ENCODE data around the gene RNASEH2A. TPM values are rescaled to one million over a fixed set of nuclear protein-coding genes. Genes with fewer than 3 reads are reported as not detected.
"Not testable (repeated sequence)": the region's sequence is repeated elsewhere in the genome, so short reads cannot be mapped to it uniquely, and the experiment has no call there.

RNASEH2A gene
- polyA plus RNA-seq, 1 donor from 2014 or later: 28.2 TPM

DNA sequence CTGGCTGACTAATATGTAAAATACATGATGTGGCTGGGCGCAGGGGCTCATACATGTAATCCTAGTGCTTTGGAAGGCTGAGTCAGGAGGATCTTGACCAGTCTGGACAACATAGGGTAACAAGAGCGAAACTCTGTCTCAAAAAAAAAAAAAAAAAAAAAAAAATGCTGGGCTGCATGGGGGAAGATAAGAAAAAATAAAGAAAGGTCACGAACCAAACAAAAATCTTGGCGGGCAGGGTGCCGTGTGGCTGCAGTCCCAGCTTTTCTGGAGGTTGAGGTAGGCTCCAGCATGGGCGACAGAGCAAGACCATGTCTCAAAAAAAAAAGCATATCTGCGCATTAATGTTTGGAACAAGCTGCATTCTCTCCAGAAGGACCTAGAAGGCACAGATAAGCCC is 8.7 kb downstream of the RNASEH2A start:
- no peak overlapping the region for H3K9ac ChIP-seq (ENCODE audit: low read length)
- no peak overlapping the region for H3K4me3 ChIP-seq (ENCODE audit: low read length)
- no peaks in the 10 kb centered on the region for H3K27me3 ChIP-seq (ENCODE audit: insufficient read depth, low read depth, low read length)
- no peak overlapping the region for H3K27ac ChIP-seq (ENCODE audit: low read length)
- H3K36me3 ChIP-seq (ENCODE audit: insufficient read depth, low read length): no peaks in the 10 kb centered on the region
- H4K20me1 ChIP-seq (ENCODE audit: insufficient read depth): no peaks in the 10 kb centered on the region
- no peak overlapping the region for H2AFZ ChIP-seq (ENCODE audit: low read depth, low read length)
- no peaks in the 10 kb centered on the region for H3F3A ChIP-seq (ENCODE audit: insufficient read depth, low read length, poor library complexity, severe bottlenecking)
- TF ChIP-seq, protein P1, sequence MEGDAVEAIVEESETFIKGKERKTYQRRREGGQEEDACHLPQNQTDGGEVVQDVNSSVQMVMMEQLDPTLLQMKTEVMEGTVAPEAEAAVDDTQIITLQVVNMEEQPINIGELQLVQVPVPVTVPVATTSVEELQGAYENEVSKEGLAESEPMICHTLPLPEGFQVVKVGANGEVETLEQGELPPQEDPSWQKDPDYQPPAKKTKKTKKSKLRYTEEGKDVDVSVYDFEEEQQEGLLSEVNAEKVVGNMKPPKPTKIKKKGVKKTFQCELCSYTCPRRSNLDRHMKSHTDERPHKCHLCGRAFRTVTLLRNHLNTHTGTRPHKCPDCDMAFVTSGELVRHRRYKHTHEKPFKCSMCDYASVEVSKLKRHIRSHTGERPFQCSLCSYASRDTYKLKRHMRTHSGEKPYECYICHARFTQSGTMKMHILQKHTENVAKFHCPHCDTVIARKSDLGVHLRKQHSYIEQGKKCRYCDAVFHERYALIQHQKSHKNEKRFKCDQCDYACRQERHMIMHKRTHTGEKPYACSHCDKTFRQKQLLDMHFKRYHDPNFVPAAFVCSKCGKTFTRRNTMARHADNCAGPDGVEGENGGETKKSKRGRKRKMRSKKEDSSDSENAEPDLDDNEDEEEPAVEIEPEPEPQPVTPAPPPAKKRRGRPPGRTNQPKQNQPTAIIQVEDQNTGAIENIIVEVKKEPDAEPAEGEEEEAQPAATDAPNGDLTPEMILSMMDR (IDR thresholded peaks at IDR 0.05; ENCODE audit: poor library complexity, severe bottlenecking): no peak
- TF ChIP-seq MXI1 (conservative IDR thresholded peaks at IDR 0.05; ENCODE audit: poor library complexity, severe bottlenecking): no peak
- no peak for TF ChIP-seq EP300 (conservative IDR thresholded peaks at IDR 0.05; ENCODE audit: poor library complexity, severe bottlenecking)
- TF ChIP-seq EZH2 (IDR thresholded peaks at IDR 0.05; ENCODE audit: borderline replicate concordance, insufficient read depth, low read length, poor library complexity, severe bottlenecking): no peak
- no peak for TF ChIP-seq RAD21 (conservative IDR thresholded peaks at IDR 0.05)
- TF ChIP-seq SMC3 (conservative IDR thresholded peaks at IDR 0.05; ENCODE audit: poor library complexity): no peak
- TF ChIP-seq, protein P2, sequence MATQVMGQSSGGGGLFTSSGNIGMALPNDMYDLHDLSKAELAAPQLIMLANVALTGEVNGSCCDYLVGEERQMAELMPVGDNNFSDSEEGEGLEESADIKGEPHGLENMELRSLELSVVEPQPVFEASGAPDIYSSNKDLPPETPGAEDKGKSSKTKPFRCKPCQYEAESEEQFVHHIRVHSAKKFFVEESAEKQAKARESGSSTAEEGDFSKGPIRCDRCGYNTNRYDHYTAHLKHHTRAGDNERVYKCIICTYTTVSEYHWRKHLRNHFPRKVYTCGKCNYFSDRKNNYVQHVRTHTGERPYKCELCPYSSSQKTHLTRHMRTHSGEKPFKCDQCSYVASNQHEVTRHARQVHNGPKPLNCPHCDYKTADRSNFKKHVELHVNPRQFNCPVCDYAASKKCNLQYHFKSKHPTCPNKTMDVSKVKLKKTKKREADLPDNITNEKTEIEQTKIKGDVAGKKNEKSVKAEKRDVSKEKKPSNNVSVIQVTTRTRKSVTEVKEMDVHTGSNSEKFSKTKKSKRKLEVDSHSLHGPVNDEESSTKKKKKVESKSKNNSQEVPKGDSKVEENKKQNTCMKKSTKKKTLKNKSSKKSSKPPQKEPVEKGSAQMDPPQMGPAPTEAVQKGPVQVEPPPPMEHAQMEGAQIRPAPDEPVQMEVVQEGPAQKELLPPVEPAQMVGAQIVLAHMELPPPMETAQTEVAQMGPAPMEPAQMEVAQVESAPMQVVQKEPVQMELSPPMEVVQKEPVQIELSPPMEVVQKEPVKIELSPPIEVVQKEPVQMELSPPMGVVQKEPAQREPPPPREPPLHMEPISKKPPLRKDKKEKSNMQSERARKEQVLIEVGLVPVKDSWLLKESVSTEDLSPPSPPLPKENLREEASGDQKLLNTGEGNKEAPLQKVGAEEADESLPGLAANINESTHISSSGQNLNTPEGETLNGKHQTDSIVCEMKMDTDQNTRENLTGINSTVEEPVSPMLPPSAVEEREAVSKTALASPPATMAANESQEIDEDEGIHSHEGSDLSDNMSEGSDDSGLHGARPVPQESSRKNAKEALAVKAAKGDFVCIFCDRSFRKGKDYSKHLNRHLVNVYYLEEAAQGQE (IDR thresholded peaks at IDR 0.05; ENCODE audit: borderline replicate concordance): no peak
- no peak for TF ChIP-seq POLR2AphosphoS5 (IDR thresholded peaks at IDR 0.05)
- TF ChIP-seq TAF1 (IDR thresholded peaks at IDR 0.05; ENCODE audit: low read depth): no peak
- no peaks in the 10 kb centered on the region for H3K9me2 ChIP-seq (ENCODE audit: insufficient read depth, low read length)
- H3K79me2 ChIP-seq (replicated peaks; ENCODE audit: insufficient read depth, low read length): no peaks in the 10 kb centered on the region
- no peaks in the 10 kb centered on the region for H3K9me3 ChIP-seq (ENCODE audit: low read length)
- no peak overlapping the region for H3K4me2 ChIP-seq (ENCODE audit: low read length)

DNA sequence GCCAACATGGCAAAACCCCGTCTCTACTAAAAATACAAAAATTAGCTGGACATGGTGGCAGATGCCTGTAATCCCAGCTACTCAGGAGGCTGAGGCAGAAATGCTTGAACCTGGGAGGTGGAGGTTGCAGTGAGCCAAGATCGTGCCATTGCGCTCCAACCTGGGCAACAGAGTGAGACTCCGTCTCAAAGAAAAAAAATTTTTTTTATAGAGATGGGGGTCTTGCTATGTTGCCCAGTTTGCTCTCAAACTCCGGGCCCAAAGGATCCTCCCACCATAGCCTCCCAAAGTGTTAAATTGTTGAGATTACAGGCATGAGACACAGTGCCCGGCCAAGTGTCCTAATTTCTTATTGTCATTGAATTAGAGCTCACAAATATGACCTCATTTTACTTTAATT is 10.8 kb downstream of the RNASEH2A start:
- not testable (repeated sequence) for H3K9me2 ChIP-seq (ENCODE audit: insufficient read depth, low read length); H3K36me3 ChIP-seq (ENCODE audit: insufficient read depth, low read length); H3F3A ChIP-seq (ENCODE audit: insufficient read depth, low read length, poor library complexity, severe bottlenecking); H3K27me3 ChIP-seq (ENCODE audit: insufficient read depth, low read depth, low read length); H3K27ac ChIP-seq (ENCODE audit: low read length); H3K4me2 ChIP-seq (ENCODE audit: low read length); H2AFZ ChIP-seq (ENCODE audit: low read depth, low read length); H3K4me3 ChIP-seq (ENCODE audit: low read length); H3K79me2 ChIP-seq (replicated peaks; ENCODE audit: insufficient read depth, low read length); H3K9ac ChIP-seq (ENCODE audit: low read length); H3K9me3 ChIP-seq (ENCODE audit: low read length); H4K20me1 ChIP-seq (ENCODE audit: insufficient read depth)

DNA sequence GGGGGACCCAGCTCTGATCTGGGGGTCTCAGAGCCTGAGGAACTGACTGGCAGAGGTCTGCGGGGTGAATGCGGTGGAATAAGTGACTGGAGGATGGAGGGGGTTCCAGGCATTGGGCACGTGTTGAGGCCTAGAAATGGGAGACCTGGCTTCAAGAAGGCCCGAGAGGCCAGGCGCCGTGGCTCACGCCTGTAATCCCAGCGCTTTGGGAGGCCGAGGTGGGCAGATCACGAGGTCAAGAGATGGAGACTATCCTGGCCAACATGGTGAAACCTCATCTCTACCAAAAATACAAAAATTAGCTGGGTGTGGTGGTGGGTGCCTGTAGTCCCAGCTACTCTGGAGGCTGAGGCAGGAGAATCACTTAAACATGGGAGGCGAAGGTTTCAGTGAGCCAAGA is 11.4 kb downstream of the RNASEH2A start:
- not testable (repeated sequence) for H3K27ac ChIP-seq (ENCODE audit: low read length); H3K4me2 ChIP-seq (ENCODE audit: low read length); H3K36me3 ChIP-seq (ENCODE audit: insufficient read depth, low read length); H3K27me3 ChIP-seq (ENCODE audit: insufficient read depth, low read depth, low read length); H3K9ac ChIP-seq (ENCODE audit: low read length); H3F3A ChIP-seq (ENCODE audit: insufficient read depth, low read length, poor library complexity, severe bottlenecking); H3K4me3 ChIP-seq (ENCODE audit: low read length); H3K9me2 ChIP-seq (ENCODE audit: insufficient read depth, low read length); H3K79me2 ChIP-seq (replicated peaks; ENCODE audit: insufficient read depth, low read length); H3K9me3 ChIP-seq (ENCODE audit: low read length); H2AFZ ChIP-seq (ENCODE audit: low read depth, low read length); H4K20me1 ChIP-seq (ENCODE audit: insufficient read depth)

Data from neural cell (in vitro differentiated cells).